Measurements from ENCODE around the gene CPNE7.

CPNE7 gene

GRCh38 chr16:89612415-89613166, 37.0 kb downstream of the CPNE7 start:
- Histone ChIP-seq H2AFZ (ENCODE audit: low read depth, low read length) (no peak overlapping the region), H3K4me1 (ENCODE audit: low read length) (no peaks in the 10 kb centered on the region), H3K9ac (ENCODE audit: low read length) (no peak overlapping the region), H3K36me3 (replicated peaks; ENCODE audit: low read depth, low read length) (no peaks in the 10 kb centered on the region), H4K20me1 (ENCODE audit: insufficient read depth, low read length) (no peaks in the 10 kb centered on the region), H3K27me3 (ENCODE audit: low read depth, low read length) (no peaks in the 10 kb centered on the region), H3K4me3 (ENCODE audit: low read length) (no peak overlapping the region), H3K4me2 (ENCODE audit: low read length) (no peak overlapping the region), H3K27ac (ENCODE audit: low read length) (no peak overlapping the region), H3K9me3 (ENCODE audit: insufficient read depth, low read length) (no peaks in the 10 kb centered on the region), H3K79me2 (ENCODE audit: low read length) (no peaks in the 10 kb centered on the region)
- no peak for TF ChIP-seq CTCF (IDR thresholded peaks at IDR 0.05; ENCODE audit: low read depth, low read length)
- no peak for TF ChIP-seq EZH2phosphoT487 (IDR thresholded peaks at IDR 0.05; ENCODE audit: low read depth)

GRCh38 chr16:89613231-89613953, 37.8 kb downstream of the CPNE7 start, which contains the start of gene DPEP1:
TSS of gene DPEP1 (plus strand) at chr16:89613642. CDS start at chr16:89630411, 16,769 bp downstream.
- no peak within 1 kb of the TSS for H3K4me3 ChIP-seq (ENCODE audit: low read length)
- H3K36me3 ChIP-seq (replicated peaks; ENCODE audit: low read depth, low read length), result no peaks in the 10 kb centered on the region
- no peaks in the 10 kb centered on the region for H3K4me1 ChIP-seq (ENCODE audit: low read length)
- TF ChIP-seq EZH2phosphoT487 (IDR thresholded peaks at IDR 0.05; ENCODE audit: low read depth), result no peak
- no peak for TF ChIP-seq CTCF (IDR thresholded peaks at IDR 0.05; ENCODE audit: low read depth, low read length)
- no peak within 1 kb of the TSS for H3K9ac ChIP-seq (ENCODE audit: low read length)
- H4K20me1 ChIP-seq (ENCODE audit: insufficient read depth, low read length), result no peaks in the 10 kb centered on the region
- H3K79me2 ChIP-seq (ENCODE audit: low read length), result no peaks in the 10 kb centered on the region
- no peak within 1 kb of the TSS for H3K27ac ChIP-seq (ENCODE audit: low read length)
- no peaks in the 10 kb centered on the region for H3K27me3 ChIP-seq (ENCODE audit: low read depth, low read length)
- H3K4me2 ChIP-seq (ENCODE audit: low read length), result no peak within 1 kb of the TSS
- no peaks in the 10 kb centered on the region for H3K9me3 ChIP-seq (ENCODE audit: insufficient read depth, low read length)
- H2AFZ ChIP-seq (ENCODE audit: low read depth, low read length), result no peak within 1 kb of the TSS

GRCh38 chr16:89613954-89614459, 38.4 kb downstream of the CPNE7 start:
- H3K27ac ChIP-seq (ENCODE audit: low read length), result no peak overlapping the region
- TF ChIP-seq EZH2phosphoT487 (IDR thresholded peaks at IDR 0.05; ENCODE audit: low read depth) (no peak), CTCF (IDR thresholded peaks at IDR 0.05; ENCODE audit: low read depth, low read length) (no peak)
- no peaks in the 10 kb centered on the region for H3K9me3 ChIP-seq (ENCODE audit: insufficient read depth, low read length)
- H4K20me1 ChIP-seq (ENCODE audit: insufficient read depth, low read length), result no peaks in the 10 kb centered on the region
- no peaks in the 10 kb centered on the region for H3K4me1 ChIP-seq (ENCODE audit: low read length)
- no peak overlapping the region for H3K4me2 ChIP-seq (ENCODE audit: low read length)
- H2AFZ ChIP-seq (ENCODE audit: low read depth, low read length), result no peak overlapping the region
- no peak overlapping the region for H3K9ac ChIP-seq (ENCODE audit: low read length)
- H3K27me3 ChIP-seq (ENCODE audit: low read depth, low read length), result no peaks in the 10 kb centered on the region
- no peak overlapping the region for H3K4me3 ChIP-seq (ENCODE audit: low read length)
- H3K36me3 ChIP-seq (replicated peaks; ENCODE audit: low read depth, low read length), result no peaks in the 10 kb centered on the region
- no peaks in the 10 kb centered on the region for H3K79me2 ChIP-seq (ENCODE audit: low read length)

GRCh38 chr16:89615176-89615575, 39.6 kb downstream of the CPNE7 start:
- Histone ChIP-seq H3K36me3 (replicated peaks; ENCODE audit: low read depth, low read length) (no peaks in the 10 kb centered on the region), H3K4me1 (ENCODE audit: low read length) (no peaks in the 10 kb centered on the region), H3K4me2 (ENCODE audit: low read length) (no peak overlapping the region), H3K27me3 (ENCODE audit: low read depth, low read length) (no peaks in the 10 kb centered on the region), H2AFZ (ENCODE audit: low read depth, low read length) (no peak overlapping the region), H3K9me3 (ENCODE audit: insufficient read depth, low read length) (no peaks in the 10 kb centered on the region), H3K27ac (ENCODE audit: low read length) (no peak overlapping the region), H4K20me1 (ENCODE audit: insufficient read depth, low read length) (no peaks in the 10 kb centered on the region), H3K4me3 (ENCODE audit: low read length) (no peak overlapping the region), H3K9ac (ENCODE audit: low read length) (no peak overlapping the region), H3K79me2 (ENCODE audit: low read length) (no peaks in the 10 kb centered on the region)
- TF ChIP-seq EZH2phosphoT487 (IDR thresholded peaks at IDR 0.05; ENCODE audit: low read depth), result no peak
- no peak for TF ChIP-seq CTCF (IDR thresholded peaks at IDR 0.05; ENCODE audit: low read depth, low read length)
